ENCODE results near the gene DUSP1. TPM values are rescaled to one million over a fixed set of nuclear protein-coding genes. Genes with fewer than 3 reads are reported as not detected.
A peak's percentile ranks its signal among the peaks of the same experiment; 100 is the strongest.

The DUSP1 gene
- total RNA-seq, 1 donor from 2014 or later = 227 TPM

DNA sequence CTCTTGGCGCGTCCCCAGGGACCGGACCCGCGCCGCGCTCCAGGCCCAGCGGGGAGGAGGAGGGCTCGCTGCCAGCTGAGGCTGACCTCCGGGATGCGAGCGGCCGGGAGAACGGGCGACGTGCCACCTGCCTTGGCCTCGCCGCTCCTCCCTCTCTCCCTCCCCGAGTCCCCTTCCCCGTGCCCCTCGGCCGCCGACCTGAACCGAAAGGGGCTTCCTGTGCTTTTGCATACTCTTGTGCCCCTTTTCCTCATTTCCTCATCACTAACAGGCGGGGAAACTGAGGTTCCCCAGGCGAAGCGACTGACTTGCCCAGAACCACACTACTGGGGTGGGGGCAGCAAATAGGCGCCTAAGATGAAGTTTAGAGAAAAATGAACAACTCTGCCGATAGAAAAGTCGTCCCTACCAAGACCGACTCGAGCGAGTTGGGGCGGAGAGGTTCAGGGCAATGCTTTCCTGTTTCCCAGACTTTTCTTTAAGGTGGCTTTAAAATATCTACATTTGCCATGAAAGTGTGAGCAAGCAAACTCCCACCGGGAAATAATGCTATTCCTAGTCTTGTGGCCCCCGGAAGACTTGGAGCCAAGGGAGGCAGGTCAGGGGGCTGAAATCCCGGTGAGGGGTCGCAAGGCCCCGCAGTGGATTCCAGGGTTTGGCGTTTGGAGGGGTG is 580 bp upstream of the DUSP1 start:
- TF ChIP-seq, protein P1, sequence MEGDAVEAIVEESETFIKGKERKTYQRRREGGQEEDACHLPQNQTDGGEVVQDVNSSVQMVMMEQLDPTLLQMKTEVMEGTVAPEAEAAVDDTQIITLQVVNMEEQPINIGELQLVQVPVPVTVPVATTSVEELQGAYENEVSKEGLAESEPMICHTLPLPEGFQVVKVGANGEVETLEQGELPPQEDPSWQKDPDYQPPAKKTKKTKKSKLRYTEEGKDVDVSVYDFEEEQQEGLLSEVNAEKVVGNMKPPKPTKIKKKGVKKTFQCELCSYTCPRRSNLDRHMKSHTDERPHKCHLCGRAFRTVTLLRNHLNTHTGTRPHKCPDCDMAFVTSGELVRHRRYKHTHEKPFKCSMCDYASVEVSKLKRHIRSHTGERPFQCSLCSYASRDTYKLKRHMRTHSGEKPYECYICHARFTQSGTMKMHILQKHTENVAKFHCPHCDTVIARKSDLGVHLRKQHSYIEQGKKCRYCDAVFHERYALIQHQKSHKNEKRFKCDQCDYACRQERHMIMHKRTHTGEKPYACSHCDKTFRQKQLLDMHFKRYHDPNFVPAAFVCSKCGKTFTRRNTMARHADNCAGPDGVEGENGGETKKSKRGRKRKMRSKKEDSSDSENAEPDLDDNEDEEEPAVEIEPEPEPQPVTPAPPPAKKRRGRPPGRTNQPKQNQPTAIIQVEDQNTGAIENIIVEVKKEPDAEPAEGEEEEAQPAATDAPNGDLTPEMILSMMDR (IDR thresholded peaks at IDR 0.05; ENCODE audit: insufficient read depth, low read length, poor library complexity, severe bottlenecking) = no peak
- Histone ChIP-seq H3K4me3 (ENCODE audit: low read depth, low read length) (peak overlapping the region; percentile 52), H3K36me3 (ENCODE audit: control insufficient read depth, insufficient read depth, low read length) (peaks cover 4% of the 10 kb centered on the region), H3K27me3 (ENCODE audit: control insufficient read depth, insufficient read depth, low read length) (no peaks in the 10 kb centered on the region)
- no peak for DNase-seq (ENCODE audit: low read depth)

DNA sequence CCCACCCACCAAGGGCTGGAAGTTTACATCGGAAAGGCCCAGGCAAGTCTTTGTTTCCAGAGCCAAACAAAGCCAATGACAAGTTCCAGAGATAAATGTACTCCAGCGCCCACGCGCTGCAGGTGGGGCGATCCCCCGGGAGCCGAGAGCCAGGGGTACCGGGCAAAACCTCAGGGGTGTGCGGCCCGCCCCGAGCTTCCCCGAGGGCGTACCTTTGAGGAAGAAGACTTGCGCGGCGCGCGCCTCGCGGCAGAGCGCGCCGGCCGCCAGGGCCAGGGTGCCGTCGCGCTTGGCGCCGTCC is 671 bp downstream of the DUSP1 start:
- TF ChIP-seq, protein P1 (IDR thresholded peaks at IDR 0.05; ENCODE audit: insufficient read depth, low read length, poor library complexity, severe bottlenecking) = no peak
- H3K27me3 ChIP-seq (ENCODE audit: control insufficient read depth, insufficient read depth, low read length) = no peaks in the 10 kb centered on the region
- no peak for DNase-seq (ENCODE audit: low read depth)
- peak overlapping the region; percentile 90 for H3K4me3 ChIP-seq (ENCODE audit: low read depth, low read length)
- H3K36me3 ChIP-seq (ENCODE audit: control insufficient read depth, insufficient read depth, low read length) = peaks cover 4% of the 10 kb centered on the region

DNA sequence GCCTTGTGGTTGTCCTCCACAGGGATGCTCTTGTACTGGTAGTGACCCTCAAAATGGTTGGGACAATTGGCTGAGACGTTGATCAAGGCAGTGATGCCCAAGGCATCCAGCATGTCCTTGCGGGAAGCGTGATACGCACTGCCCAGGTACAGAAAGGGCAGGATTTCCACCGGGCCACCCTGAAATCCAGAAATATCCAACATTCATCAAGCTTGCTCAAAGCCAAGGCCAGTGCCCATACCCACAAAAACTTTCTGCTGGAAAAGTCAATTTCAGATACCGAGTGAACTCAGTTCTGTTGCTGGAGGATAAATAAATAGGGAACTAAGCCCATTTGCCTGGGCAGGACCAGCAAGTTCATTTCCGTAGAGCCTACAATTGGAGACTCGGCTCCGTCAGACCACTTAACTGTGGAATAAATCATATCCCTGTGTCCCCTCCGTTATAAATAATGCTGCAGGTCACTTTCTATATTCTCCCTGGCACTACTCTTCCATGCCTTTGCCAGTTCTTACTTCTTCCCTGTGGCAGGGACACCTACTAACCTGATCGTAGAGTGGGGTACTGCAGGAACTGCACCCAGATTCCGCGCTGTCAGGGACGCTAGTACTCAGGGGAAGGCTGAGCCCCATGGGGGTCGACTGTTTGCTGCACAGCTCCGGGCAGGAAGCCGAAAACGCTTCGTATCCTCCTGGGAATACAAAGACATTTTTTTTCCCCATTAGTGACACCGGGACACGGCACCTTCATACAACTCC is 1.2 kb downstream of the DUSP1 start:
- Histone ChIP-seq H3K4me3 (ENCODE audit: low read depth, low read length) (peak overlapping the region; percentile 90), H3K36me3 (ENCODE audit: control insufficient read depth, insufficient read depth, low read length) (peaks cover 4% of the 10 kb centered on the region), H3K27me3 (ENCODE audit: control insufficient read depth, insufficient read depth, low read length) (no peaks in the 10 kb centered on the region)
- TF ChIP-seq, protein P1 (IDR thresholded peaks at IDR 0.05; ENCODE audit: insufficient read depth, low read length, poor library complexity, severe bottlenecking) = no peak
- no peak for DNase-seq (ENCODE audit: low read depth)

DNA sequence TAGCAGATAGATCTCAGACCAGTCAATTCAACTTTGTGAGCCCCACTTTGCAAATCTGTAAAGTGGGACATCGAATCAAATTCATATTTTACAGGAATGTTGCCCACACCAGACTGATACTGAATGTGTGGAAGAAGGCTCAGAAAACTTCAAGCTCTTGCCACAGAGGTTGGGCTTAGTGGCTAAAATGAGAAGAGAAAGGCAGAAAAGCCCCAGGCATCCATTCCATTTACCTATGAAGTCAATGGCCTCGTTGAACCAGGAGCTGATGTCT is 1.7 kb downstream of the DUSP1 start:
- no peaks in the 10 kb centered on the region for H3K27me3 ChIP-seq (ENCODE audit: control insufficient read depth, insufficient read depth, low read length)
- DNase-seq (ENCODE audit: low read depth) = no peak
- H3K4me3 ChIP-seq (ENCODE audit: low read depth, low read length) = peak overlapping the region; percentile 90
- H3K36me3 ChIP-seq (ENCODE audit: control insufficient read depth, insufficient read depth, low read length) = peaks cover 4% of the 10 kb centered on the region
- TF ChIP-seq, protein P1 (IDR thresholded peaks at IDR 0.05; ENCODE audit: insufficient read depth, low read length, poor library complexity, severe bottlenecking) = no peak

DNA sequence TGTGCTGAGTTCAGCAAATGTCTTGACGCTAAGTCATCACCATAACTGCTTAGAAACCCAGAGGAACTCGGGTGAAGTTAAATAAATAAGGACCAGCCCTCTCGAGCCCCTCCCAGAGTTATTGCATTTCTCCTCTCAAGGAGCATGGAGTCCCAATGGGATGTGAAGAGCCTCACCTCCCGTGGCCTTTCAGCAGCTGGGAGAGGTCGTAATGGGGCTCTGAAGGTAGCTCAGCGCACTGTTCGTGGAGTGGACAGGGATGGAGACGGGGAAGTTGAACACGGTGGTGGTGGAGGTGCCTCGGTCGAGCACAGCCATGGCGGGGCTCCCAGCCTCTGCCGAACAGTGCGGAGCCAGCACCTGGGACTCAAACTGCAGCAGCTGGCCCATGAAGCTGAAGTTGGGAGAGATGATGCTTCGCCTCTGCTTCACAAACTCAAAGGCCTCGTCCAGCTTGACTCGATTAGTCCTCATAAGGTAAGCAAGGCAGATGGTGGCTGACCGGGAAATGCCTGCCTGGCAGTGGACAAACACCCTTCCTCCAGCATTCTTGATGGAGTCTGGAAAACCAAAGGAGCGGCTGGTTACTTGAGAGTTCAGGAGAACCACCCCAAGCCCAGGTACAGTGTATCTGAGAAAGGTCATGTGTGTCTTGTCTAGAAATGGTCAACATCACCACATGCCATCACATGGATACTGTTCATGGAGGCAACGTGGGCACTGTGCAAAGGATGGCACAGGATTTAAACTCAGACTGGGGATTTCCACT is 2.2 kb downstream of the DUSP1 start:
- TF ChIP-seq, protein P1 (IDR thresholded peaks at IDR 0.05; ENCODE audit: insufficient read depth, low read length, poor library complexity, severe bottlenecking) = no peak
- no peak for DNase-seq (ENCODE audit: low read depth)
- peaks cover 4% of the 10 kb centered on the region for H3K36me3 ChIP-seq (ENCODE audit: control insufficient read depth, insufficient read depth, low read length)
- peak overlapping the region; percentile 90 for H3K4me3 ChIP-seq (ENCODE audit: low read depth, low read length)
- no peaks in the 10 kb centered on the region for H3K27me3 ChIP-seq (ENCODE audit: control insufficient read depth, insufficient read depth, low read length)
